K562 (cell line): ENCODE measurements around the gene PDIA5. TPM values are rescaled to one million over a fixed set of nuclear protein-coding genes. Genes with fewer than 3 reads are reported as not detected.

ENCODE experiments used
- ATAC-seq: fragments of 200-7000 bp; cut with Tn5 transposase; 3 replicates; pipeline ENCODE4 v1.9.1; 2020; ENCODE audit warnings: moderate library complexity
- BruUV-seq: library from RNA; stranded (reverse); fragments of 400-500 nt; replicated peaks from 2 replicates; lab custom pipeline; 2021; lab: Mats Ljungman, UMichigan
- CTCF ChIA-PET: fragments of 300-600 bp; formaldehyde crosslinking; extraction: SDS; loops from one replicate; lab custom pipeline; 2021; ENCODE audit warnings: low intra/inter-chr PET ratio; lab: Yijun Ruan, JAX
- POLR2A ChIA-PET: fragments of 300-600, 350-650 bp; sonication (Branson Sonifier 250); formaldehyde crosslinking; extraction: SDS; loops from one replicate; lab custom pipeline; 2021; ENCODE audit warnings: antibody characterized with exemption, inconsistent platforms; lab: Yijun Ruan, JAX
- DNase-seq, 4 experiments: peaks; one replicate each; pipeline versions ENCODE4 v3.0.0 to v3.0.0-alpha.2; 2011 to 2018; ENCODE audit warnings: low spot score in 3 of 4, mixed read lengths in 3 of 4; ENCODE audit errors: extremely low read depth in 1 of 4
- FAIRE-seq: peaks from 2 replicates; lab custom pipeline; 2011; peaks lifted over from hg19 to GRCh38; lab: Jason Lieb, UNC
- H2AFZ ChIP-seq: 2 replicates; pipeline ENCODE4 v1.6.0; 2011; ENCODE audit warnings: low read depth, low read length, control low read depth, inconsistent platforms
- H3K27ac ChIP-seq: fragments of 200-600 bp; 3 replicates; pipeline ENCODE4 v1.8.0; 2011; ENCODE audit warnings: low read depth, mild to moderate bottlenecking, control low read depth, inconsistent platforms, low read length, moderate library complexity, mixed read lengths; ENCODE audit errors: extremely low read depth
- H3K27me3 ChIP-seq, 2 experiments: fragments of 300-600 bp in 1 of 2; 2 replicates in 1 of 2; 3 replicates in 1 of 2; pipeline versions ENCODE4 v1.6.0 to v1.8.0; 2011; ENCODE audit warnings: inconsistent platforms in 2 of 2, low read length in 2 of 2, mild to moderate bottlenecking in 1 of 2, mixed read lengths in 1 of 2, moderate library complexity in 1 of 2; ENCODE audit not compliant: control insufficient read depth in 2 of 2, insufficient read depth in 2 of 2
- H3K36me3 ChIP-seq: fragments of 300-600 bp; 3 replicates; pipeline ENCODE4 v1.8.0; 2011; ENCODE audit warnings: mild to moderate bottlenecking, low read length, inconsistent platforms; ENCODE audit not compliant: control insufficient read depth, insufficient read depth
- H3K4me1 ChIP-seq, 2 experiments: fragments of 200-600 bp in 1 of 2; replicated peaks in 1 of 2; 2 replicates in 1 of 2; 3 replicates in 1 of 2; pipeline versions ENCODE4 v1.5.1 to v1.8.0; 2011; ENCODE audit warnings: inconsistent platforms in 2 of 2, low read length in 2 of 2, mild to moderate bottlenecking in 1 of 2, mixed read lengths in 1 of 2, moderate library complexity in 1 of 2; ENCODE audit not compliant: control insufficient read depth in 2 of 2, insufficient read depth in 2 of 2
- H3K4me2 ChIP-seq: 2 replicates; pipeline ENCODE4 v1.6.1; 2011; ENCODE audit warnings: low read length, control low read depth, inconsistent platforms, mixed read lengths; ENCODE audit not compliant: insufficient read depth
- H3K4me3 ChIP-seq: fragments of 200-600 bp; sonication (generic), shearing (Covaris generic); 2 replicates; pipeline ENCODE4 v1.5.1; 2016; ENCODE audit warnings: control low read depth, inconsistent platforms
- H3K79me2 ChIP-seq: fragments of 200-600 bp; 3 replicates; pipeline ENCODE4 v1.8.0; 2011; ENCODE audit warnings: low read length, inconsistent platforms; ENCODE audit not compliant: control insufficient read depth, insufficient read depth
- H3K9ac ChIP-seq, 2 experiments: 2 replicates each; pipeline versions ENCODE4 v1.6.0 to v1.6.1; 2011; ENCODE audit warnings: low read depth in 2 of 2, low read length in 2 of 2, control low read depth in 1 of 2, inconsistent platforms in 1 of 2, mild to moderate bottlenecking in 1 of 2, mixed read lengths in 1 of 2; ENCODE audit not compliant: insufficient read depth in 1 of 2
- H3K9me1 ChIP-seq: one replicate; pipeline ENCODE4 v1.6.0; 2011; ENCODE audit warnings: inconsistent platforms, mild to moderate bottlenecking, low read length, moderate library complexity; ENCODE audit not compliant: control insufficient read depth, insufficient read depth
- H3K9me3 ChIP-seq: replicated peaks from 2 replicates; pipeline ENCODE4 v1.5.1; 2011; ENCODE audit warnings: low read depth, low read length, inconsistent platforms; ENCODE audit not compliant: control insufficient read depth, insufficient read depth
- H4K20me1 ChIP-seq: replicated peaks from 2 replicates; pipeline ENCODE4 v1.6.1; 2011; ENCODE audit warnings: low read length, inconsistent platforms, mixed read lengths; ENCODE audit not compliant: control insufficient read depth, insufficient read depth
- CHD2 ChIP-seq: IDR thresholded peaks from 2 replicates; pipeline ENCODE4 v1.6.1; 2011; ENCODE audit warnings: low read depth, low read length
- HDAC1 ChIP-seq, 2 experiments: fragments of 450-650 bp; IDR thresholded peaks; 2 replicates each; pipeline ENCODE4 v1.6.1; 2016 to 2017; ENCODE audit warnings: inconsistent platforms in 1 of 2, mild to moderate bottlenecking in 1 of 2, moderate library complexity in 1 of 2
- HNRNPLL ChIP-seq: fragments of 200-400 bp; formaldehyde crosslinking; IDR thresholded peaks from 2 replicates; pipeline ENCODE4 v1.6.1; 2017; ENCODE audit warnings: low read length, low read depth, mild to moderate bottlenecking; ENCODE audit not compliant: poor library complexity, severe bottlenecking
- LCOR ChIP-seq: sonication (generic); formaldehyde crosslinking; IDR thresholded peaks from 2 replicates; pipeline ENCODE4 v1.8.0; 2022; ENCODE audit warnings: mild to moderate bottlenecking, missing genetic modification reagents
- ZNF212 ChIP-seq: fragments of 450-650 bp; formaldehyde crosslinking; IDR thresholded peaks from 2 replicates; pipeline ENCODE4 v1.4.0; 2020; ENCODE audit warnings: mild to moderate bottlenecking
- WGBS: fragments of 100-300 bp; shearing (Covaris generic); methylation state at CpG from one replicate; pipeline ENCODE4 v1.1.6; 2016; ENCODE audit warnings: low coverage, mixed read lengths; ENCODE audit not compliant: insufficient coverage; ENCODE audit errors: missing lambda C conversion rate; 5-methylcytosine and 5-hydroxymethylcytosine counted together
- in situ Hi-C: fragments of 300-500 bp; cut with MboI; formaldehyde crosslinking; loops from 4 replicates; pipeline ENCODE4 v1.15.0; 2018; ENCODE audit warnings: inconsistent platforms, mixed read lengths
- intact Hi-C: fragments of 100-400 bp; cut with micrococcal nuclease; formaldehyde crosslinking; loops from 2 replicates; pipeline ENCODE4 v1.14.2; 2022
- polyA plus RNA-seq, 8 experiments: library from polyadenylated mRNA; depleted of rRNA in 4 of 8; stranded (reverse) in 5 of 8; unstranded in 3 of 8; fragments of >200 nt; fragmentation: Nextera tagmentation in 2 of 8; fragmentation: Illumina TruSeq in 1 of 8; extraction: Ambion mirVana in 2 of 8; extraction: Trizol in 1 of 8; gene quantifications; 2 replicates each; pipeline versions ENCODE4 v1.2.1 to v1.2.3, GENCODE V29; 2011 to 2014; ENCODE audit warnings: inconsistent platforms in 1 of 8, missing spikeins in 1 of 8
- total RNA-seq, 7 experiments: library from RNA; depleted of rRNA in 6 of 7; stranded (reverse); fragments of >200 nt in 6 of 7; fragmentation: Illumina TruSeq in 2 of 7; extraction: Trizol in 2 of 7; gene quantifications; 2 replicates each; pipeline versions ENCODE4 v1.2.1 to v1.2.3, GENCODE V29; 2011 to 2021; ENCODE audit warnings: low replicate concordance in 1 of 7
- TF ChIP-seq, protein P1 (sequence below): sonication (generic); formaldehyde crosslinking; IDR thresholded peaks from 2 replicates; pipeline ENCODE4 v1.8.1; 2023; ENCODE audit warnings: missing genetic modification reagents, mild to moderate bottlenecking, borderline replicate concordance
- TF ChIP-seq, protein P2 (sequence below): fragments of 200-800 bp; sonication (Bioruptor generic); IDR thresholded peaks from 2 replicates; pipeline ENCODE4 v1.6.1; 2017; ENCODE audit warnings: missing genetic modification characterization, missing compliant biosample characterization
- TF ChIP-seq, protein P3 (sequence below): sonication (generic); formaldehyde crosslinking; IDR thresholded peaks from 2 replicates; pipeline ENCODE4 v1.8.0; 2022; ENCODE audit warnings: mild to moderate bottlenecking, missing genetic modification reagents
- TF ChIP-seq, protein P4 (sequence below): fragments of 150-350 bp; conservative IDR thresholded peaks from 2 replicates; pipeline ENCODE4 v1.6.1; 2014; ENCODE audit warnings: low read length

The PDIA5 gene
- total and polyA plus RNA-seq, 9 of the 15 experiments (the other 6 are each of a cell fraction or from before 2014, with no cell fraction given) = 3.4 to 31.8 (median 19.6) TPM

GRCh38 chr3:123034120-123034519, 32.7 kb upstream of the PDIA5 start:
- H3K4me1 ChIP-seq = no peaks in the 10 kb centered on the region
- H3K9me1 ChIP-seq = no peaks in the 10 kb centered on the region
- intact Hi-C loops (loop anchor here (10.0 kb wide), 1 partner anchor 231 kb away; no protein-coding TSS in a partner anchor), in situ Hi-C loops (no loop called here)
- POLR2A ChIA-PET = no interaction called here
- no peak overlapping the region for H3K27ac ChIP-seq
- ATAC-seq = no peak
- no peaks in the 10 kb centered on the region for H3K79me2 ChIP-seq
- no peaks in the 10 kb centered on the region for H3K36me3 ChIP-seq
- 5% methylated on average over 5 of the region's 5 CpGs for WGBS
- peaks cover 3 to 16% of the 10 kb centered on the region in 2 experiments; a peak in 4 of 5 replicates for H3K27me3 ChIP-seq
- H2AFZ ChIP-seq = no peak overlapping the region
- CTCF ChIA-PET = no interaction called here
- DNase-seq = no peak
- no peak overlapping the region for H3K4me3 ChIP-seq
- H3K9ac ChIP-seq = no peak overlapping the region
- no peaks in the 10 kb centered on the region for H4K20me1 ChIP-seq
- no peak overlapping the region for H3K4me2 ChIP-seq
- no peak for FAIRE-seq
- H3K9me3 ChIP-seq = no peaks in the 10 kb centered on the region
- no TSS peak for BruUV-seq
- TF ChIP-seq HNRNPLL = no peak
- TF ChIP-seq, protein P1, sequence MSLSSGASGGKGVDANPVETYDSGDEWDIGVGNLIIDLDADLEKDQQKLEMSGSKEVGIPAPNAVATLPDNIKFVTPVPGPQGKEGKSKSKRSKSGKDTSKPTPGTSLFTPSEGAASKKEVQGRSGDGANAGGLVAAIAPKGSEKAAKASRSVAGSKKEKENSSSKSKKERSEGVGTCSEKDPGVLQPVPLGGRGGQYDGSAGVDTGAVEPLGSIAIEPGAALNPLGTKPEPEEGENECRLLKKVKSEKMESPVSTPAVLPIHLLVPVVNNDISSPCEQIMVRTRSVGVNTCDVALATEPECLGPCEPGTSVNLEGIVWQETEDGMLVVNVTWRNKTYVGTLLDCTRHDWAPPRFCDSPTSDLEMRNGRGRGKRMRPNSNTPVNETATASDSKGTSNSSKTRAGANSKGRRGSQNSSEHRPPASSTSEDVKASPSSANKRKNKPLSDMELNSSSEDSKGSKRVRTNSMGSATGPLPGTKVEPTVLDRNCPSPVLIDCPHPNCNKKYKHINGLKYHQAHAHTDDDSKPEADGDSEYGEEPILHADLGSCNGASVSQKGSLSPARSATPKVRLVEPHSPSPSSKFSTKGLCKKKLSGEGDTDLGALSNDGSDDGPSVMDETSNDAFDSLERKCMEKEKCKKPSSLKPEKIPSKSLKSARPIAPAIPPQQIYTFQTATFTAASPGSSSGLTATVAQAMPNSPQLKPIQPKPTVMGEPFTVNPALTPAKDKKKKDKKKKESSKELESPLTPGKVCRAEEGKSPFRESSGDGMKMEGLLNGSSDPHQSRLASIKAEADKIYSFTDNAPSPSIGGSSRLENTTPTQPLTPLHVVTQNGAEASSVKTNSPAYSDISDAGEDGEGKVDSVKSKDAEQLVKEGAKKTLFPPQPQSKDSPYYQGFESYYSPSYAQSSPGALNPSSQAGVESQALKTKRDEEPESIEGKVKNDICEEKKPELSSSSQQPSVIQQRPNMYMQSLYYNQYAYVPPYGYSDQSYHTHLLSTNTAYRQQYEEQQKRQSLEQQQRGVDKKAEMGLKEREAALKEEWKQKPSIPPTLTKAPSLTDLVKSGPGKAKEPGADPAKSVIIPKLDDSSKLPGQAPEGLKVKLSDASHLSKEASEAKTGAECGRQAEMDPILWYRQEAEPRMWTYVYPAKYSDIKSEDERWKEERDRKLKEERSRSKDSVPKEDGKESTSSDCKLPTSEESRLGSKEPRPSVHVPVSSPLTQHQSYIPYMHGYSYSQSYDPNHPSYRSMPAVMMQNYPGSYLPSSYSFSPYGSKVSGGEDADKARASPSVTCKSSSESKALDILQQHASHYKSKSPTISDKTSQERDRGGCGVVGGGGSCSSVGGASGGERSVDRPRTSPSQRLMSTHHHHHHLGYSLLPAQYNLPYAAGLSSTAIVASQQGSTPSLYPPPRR (CRISPR knock-in tag) = no peak
- TF ChIP-seq, protein P2, sequence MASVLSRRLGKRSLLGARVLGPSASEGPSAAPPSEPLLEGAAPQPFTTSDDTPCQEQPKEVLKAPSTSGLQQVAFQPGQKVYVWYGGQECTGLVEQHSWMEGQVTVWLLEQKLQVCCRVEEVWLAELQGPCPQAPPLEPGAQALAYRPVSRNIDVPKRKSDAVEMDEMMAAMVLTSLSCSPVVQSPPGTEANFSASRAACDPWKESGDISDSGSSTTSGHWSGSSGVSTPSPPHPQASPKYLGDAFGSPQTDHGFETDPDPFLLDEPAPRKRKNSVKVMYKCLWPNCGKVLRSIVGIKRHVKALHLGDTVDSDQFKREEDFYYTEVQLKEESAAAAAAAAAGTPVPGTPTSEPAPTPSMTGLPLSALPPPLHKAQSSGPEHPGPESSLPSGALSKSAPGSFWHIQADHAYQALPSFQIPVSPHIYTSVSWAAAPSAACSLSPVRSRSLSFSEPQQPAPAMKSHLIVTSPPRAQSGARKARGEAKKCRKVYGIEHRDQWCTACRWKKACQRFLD (CRISPR knock-in tag) = no peak
- no peak for TF ChIP-seq HDAC1 (IDR thresholded peaks at IDR 0.05)
- TF ChIP-seq, protein P3, sequence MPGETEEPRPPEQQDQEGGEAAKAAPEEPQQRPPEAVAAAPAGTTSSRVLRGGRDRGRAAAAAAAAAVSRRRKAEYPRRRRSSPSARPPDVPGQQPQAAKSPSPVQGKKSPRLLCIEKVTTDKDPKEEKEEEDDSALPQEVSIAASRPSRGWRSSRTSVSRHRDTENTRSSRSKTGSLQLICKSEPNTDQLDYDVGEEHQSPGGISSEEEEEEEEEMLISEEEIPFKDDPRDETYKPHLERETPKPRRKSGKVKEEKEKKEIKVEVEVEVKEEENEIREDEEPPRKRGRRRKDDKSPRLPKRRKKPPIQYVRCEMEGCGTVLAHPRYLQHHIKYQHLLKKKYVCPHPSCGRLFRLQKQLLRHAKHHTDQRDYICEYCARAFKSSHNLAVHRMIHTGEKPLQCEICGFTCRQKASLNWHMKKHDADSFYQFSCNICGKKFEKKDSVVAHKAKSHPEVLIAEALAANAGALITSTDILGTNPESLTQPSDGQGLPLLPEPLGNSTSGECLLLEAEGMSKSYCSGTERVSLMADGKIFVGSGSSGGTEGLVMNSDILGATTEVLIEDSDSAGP = no peak
- no peak for TF ChIP-seq CHD2
- TF ChIP-seq, protein P4, sequence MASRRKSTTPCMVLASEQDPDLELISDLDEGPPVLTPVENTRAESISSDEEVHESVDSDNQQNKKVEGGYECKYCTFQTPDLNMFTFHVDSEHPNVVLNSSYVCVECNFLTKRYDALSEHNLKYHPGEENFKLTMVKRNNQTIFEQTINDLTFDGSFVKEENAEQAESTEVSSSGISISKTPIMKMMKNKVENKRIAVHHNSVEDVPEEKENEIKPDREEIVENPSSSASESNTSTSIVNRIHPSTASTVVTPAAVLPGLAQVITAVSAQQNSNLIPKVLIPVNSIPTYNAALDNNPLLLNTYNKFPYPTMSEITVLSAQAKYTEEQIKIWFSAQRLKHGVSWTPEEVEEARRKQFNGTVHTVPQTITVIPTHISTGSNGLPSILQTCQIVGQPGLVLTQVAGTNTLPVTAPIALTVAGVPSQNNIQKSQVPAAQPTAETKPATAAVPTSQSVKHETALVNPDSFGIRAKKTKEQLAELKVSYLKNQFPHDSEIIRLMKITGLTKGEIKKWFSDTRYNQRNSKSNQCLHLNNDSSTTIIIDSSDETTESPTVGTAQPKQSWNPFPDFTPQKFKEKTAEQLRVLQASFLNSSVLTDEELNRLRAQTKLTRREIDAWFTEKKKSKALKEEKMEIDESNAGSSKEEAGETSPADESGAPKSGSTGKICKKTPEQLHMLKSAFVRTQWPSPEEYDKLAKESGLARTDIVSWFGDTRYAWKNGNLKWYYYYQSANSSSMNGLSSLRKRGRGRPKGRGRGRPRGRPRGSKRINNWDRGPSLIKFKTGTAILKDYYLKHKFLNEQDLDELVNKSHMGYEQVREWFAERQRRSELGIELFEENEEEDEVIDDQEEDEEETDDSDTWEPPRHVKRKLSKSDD = no peak
- TF ChIP-seq ZNF212 (CRISPR knock-in tag) = no peak
- TF ChIP-seq LCOR (CRISPR knock-in tag) = no peak
